Neural cell (in vitro differentiated cells): Measurements from ENCODE around the gene RNF145. TPM values are rescaled to one million over a fixed set of nuclear protein-coding genes. Genes with fewer than 3 reads are reported as not detected.

Source experiments
- H2AFZ ChIP-seq: fragments of 200-600, 300-800 bp; sonication (generic), shearing (Covaris generic); 2 replicates; pipeline ENCODE4 v1.6.0; 2014; ENCODE audit warnings: low read depth, mild to moderate bottlenecking, antibody characterized with exemption, low read length, moderate library complexity
- H3F3A ChIP-seq: fragments of 200-600 bp; shearing (Covaris generic); 2 replicates; pipeline ENCODE4 v1.6.1; 2016; ENCODE audit warnings: mild to moderate bottlenecking, moderate library complexity, mixed read lengths, antibody characterized with exemption, low read length; ENCODE audit not compliant: insufficient read depth, poor library complexity, severe bottlenecking
- H3K27ac ChIP-seq: fragments of 200-600, 300-800 bp; sonication (generic), shearing (Covaris generic); 2 replicates; pipeline ENCODE4 v1.5.1; 2014; ENCODE audit warnings: mild to moderate bottlenecking, low read length, moderate library complexity
- H3K27me3 ChIP-seq: fragments of 300-800, 200-600 bp; sonication (generic), shearing (Covaris generic); 2 replicates; pipeline ENCODE4 v1.6.0; 2014; ENCODE audit warnings: mild to moderate bottlenecking, low read depth, low read length, moderate library complexity; ENCODE audit not compliant: insufficient read depth
- H3K36me3 ChIP-seq: fragments of 300-800, 200-600 bp; sonication (generic), shearing (Covaris generic); 2 replicates; pipeline ENCODE4 v1.5.1; 2014; ENCODE audit warnings: mild to moderate bottlenecking, antibody characterized with exemption, low read length, moderate library complexity; ENCODE audit not compliant: insufficient read depth
- H3K4me2 ChIP-seq: fragments of 300-800, 200-600 bp; sonication (generic), shearing (Covaris generic); 2 replicates; pipeline ENCODE4 v1.6.0; 2014; ENCODE audit warnings: mild to moderate bottlenecking, low read length
- H3K4me3 ChIP-seq: fragments of 300-800, 200-600 bp; sonication (generic), shearing (Covaris generic); 2 replicates; pipeline ENCODE4 v1.5.1; 2014; ENCODE audit warnings: mild to moderate bottlenecking, low read length, moderate library complexity
- H3K79me2 ChIP-seq: fragments of 200-600 bp; shearing (Covaris generic); replicated peaks from 2 replicates; pipeline ENCODE4 v1.6.0; 2014; ENCODE audit warnings: mild to moderate bottlenecking, low read length, moderate library complexity; ENCODE audit not compliant: insufficient read depth
- H3K9ac ChIP-seq: fragments of 300-800, 200-600 bp; sonication (generic), shearing (Covaris generic); 2 replicates; pipeline ENCODE4 v1.6.1; 2016; ENCODE audit warnings: mild to moderate bottlenecking, low read length, mixed read lengths
- H3K9me2 ChIP-seq: fragments of 200-600 bp; shearing (Covaris generic); 2 replicates; pipeline ENCODE4 v1.6.1; 2016; ENCODE audit warnings: mild to moderate bottlenecking, low read length, mixed read lengths; ENCODE audit not compliant: insufficient read depth
- H3K9me3 ChIP-seq: fragments of 200-600, 300-800 bp; sonication (generic), shearing (Covaris generic); 2 replicates; pipeline ENCODE4 v1.6.1; 2016; ENCODE audit warnings: mild to moderate bottlenecking, mixed run types, low read length, moderate library complexity, mixed read lengths
- H4K20me1 ChIP-seq: fragments of 200-600 bp; shearing (Covaris generic); 2 replicates; pipeline ENCODE4 v1.6.1; 2016; ENCODE audit warnings: mild to moderate bottlenecking, mixed run types; ENCODE audit not compliant: insufficient read depth
- CTCF ChIP-seq: fragments of 450-650 bp; IDR thresholded peaks from 2 replicates; pipeline ENCODE4 v1.5.1; 2014; ENCODE audit warnings: antibody characterized with exemption, mild to moderate bottlenecking, moderate library complexity; ENCODE audit not compliant: poor library complexity, severe bottlenecking
- EP300 ChIP-seq: fragments of 450-650 bp; conservative IDR thresholded peaks from 2 replicates; pipeline ENCODE4 v1.6.1; 2014; ENCODE audit warnings: antibody characterized with exemption, mild to moderate bottlenecking, moderate library complexity; ENCODE audit not compliant: poor library complexity, severe bottlenecking
- EZH2 ChIP-seq: fragments of 200-600, 300-800 bp; shearing (Covaris generic), sonication (generic); IDR thresholded peaks from 2 replicates; pipeline ENCODE4 v1.6.1; 2014; ENCODE audit warnings: antibody characterized with exemption, low read length, borderline replicate concordance, mild to moderate bottlenecking; ENCODE audit not compliant: insufficient read depth, poor library complexity, severe bottlenecking
- MXI1 ChIP-seq: fragments of 450-650 bp; conservative IDR thresholded peaks from 2 replicates; pipeline ENCODE4 v1.6.1; 2014; ENCODE audit warnings: antibody characterized with exemption, mild to moderate bottlenecking; ENCODE audit not compliant: poor library complexity, severe bottlenecking
- POLR2AphosphoS5 ChIP-seq: IDR thresholded peaks from 2 replicates; pipeline ENCODE4 v1.6.1; 2012
- RAD21 ChIP-seq: fragments of 450-650 bp; conservative IDR thresholded peaks from 2 replicates; pipeline ENCODE4 v1.6.1; 2014; ENCODE audit warnings: antibody characterized with exemption, mild to moderate bottlenecking, moderate library complexity
- REST ChIP-seq: IDR thresholded peaks from 2 replicates; pipeline ENCODE4 v1.6.1; 2012; ENCODE audit warnings: borderline replicate concordance
- SMC3 ChIP-seq: fragments of 450-650 bp; conservative IDR thresholded peaks from 2 replicates; pipeline ENCODE4 v1.6.1; 2014; ENCODE audit warnings: antibody characterized with exemption, mild to moderate bottlenecking, moderate library complexity; ENCODE audit not compliant: poor library complexity
- TAF1 ChIP-seq: IDR thresholded peaks from 2 replicates; pipeline ENCODE4 v1.6.1; 2012; ENCODE audit warnings: low read depth
- polyA plus RNA-seq: library from polyadenylated mRNA; depleted of rRNA; stranded (reverse); fragments of >200 nt; gene quantifications from 2 replicates; pipeline ENCODE4 v1.2.3, GENCODE V29; 2014

Gene RNF145
- polyA plus RNA-seq, 1 donor from 2014 or later = 52.4 TPM

- H4K20me1 ChIP-seq = no peaks in the 10 kb centered on the region
- no peaks in the 10 kb centered on the region for H3F3A ChIP-seq
- H3K9me2 ChIP-seq = no peaks in the 10 kb centered on the region
- H3K4me2 ChIP-seq = no peak overlapping the region
- peaks cover 3% of the 10 kb centered on the region for H3K36me3 ChIP-seq
- no peaks in the 10 kb centered on the region for H3K27me3 ChIP-seq
- TF ChIP-seq SMC3 (no peak), RAD21 (no peak), CTCF (no peak), EZH2 (no peak), REST (no peak), TAF1 (no peak), EP300 (no peak), MXI1 (no peak), POLR2AphosphoS5 (no peak)
- H3K79me2 ChIP-seq = peaks cover 2% of the 10 kb centered on the region
- H3K9ac ChIP-seq = no peak overlapping the region
- H3K9me3 ChIP-seq = no peaks in the 10 kb centered on the region
- H3K27ac ChIP-seq = no peak overlapping the region
- no peak overlapping the region for H3K4me3 ChIP-seq
- H2AFZ ChIP-seq = no peak overlapping the region
Observed at GRCh38 chr5:159182691-159183090, 26.7 kb downstream of the RNF145 start.

GRCh38 chr5:159181651-159182050 is 27.7 kb downstream of the RNF145 start:
- Histone ChIP-seq H3K4me2 (no peak overlapping the region), H3K79me2 (peaks cover 2% of the 10 kb centered on the region), H3K4me3 (no peak overlapping the region), H3K27me3 (no peaks in the 10 kb centered on the region), H3K27ac (no peak overlapping the region), H3K9me2 (no peaks in the 10 kb centered on the region), H3K9me3 (no peaks in the 10 kb centered on the region), H3K9ac (no peak overlapping the region), H3K36me3 (no peaks in the 10 kb centered on the region), H4K20me1 (no peaks in the 10 kb centered on the region), H2AFZ (no peak overlapping the region), H3F3A (no peaks in the 10 kb centered on the region)
- TF ChIP-seq EZH2 (no peak), POLR2AphosphoS5 (no peak), SMC3 (no peak), REST (no peak), RAD21 (no peak), TAF1 (no peak), EP300 (no peak), MXI1 (no peak)
